ENCODE measurements around the gene HSPB2.
"Not testable (repeated sequence)": the region's sequence is repeated elsewhere in the genome, so short reads cannot be mapped to it uniquely, and the experiment has no call there.

Gene HSPB2

DNA sequence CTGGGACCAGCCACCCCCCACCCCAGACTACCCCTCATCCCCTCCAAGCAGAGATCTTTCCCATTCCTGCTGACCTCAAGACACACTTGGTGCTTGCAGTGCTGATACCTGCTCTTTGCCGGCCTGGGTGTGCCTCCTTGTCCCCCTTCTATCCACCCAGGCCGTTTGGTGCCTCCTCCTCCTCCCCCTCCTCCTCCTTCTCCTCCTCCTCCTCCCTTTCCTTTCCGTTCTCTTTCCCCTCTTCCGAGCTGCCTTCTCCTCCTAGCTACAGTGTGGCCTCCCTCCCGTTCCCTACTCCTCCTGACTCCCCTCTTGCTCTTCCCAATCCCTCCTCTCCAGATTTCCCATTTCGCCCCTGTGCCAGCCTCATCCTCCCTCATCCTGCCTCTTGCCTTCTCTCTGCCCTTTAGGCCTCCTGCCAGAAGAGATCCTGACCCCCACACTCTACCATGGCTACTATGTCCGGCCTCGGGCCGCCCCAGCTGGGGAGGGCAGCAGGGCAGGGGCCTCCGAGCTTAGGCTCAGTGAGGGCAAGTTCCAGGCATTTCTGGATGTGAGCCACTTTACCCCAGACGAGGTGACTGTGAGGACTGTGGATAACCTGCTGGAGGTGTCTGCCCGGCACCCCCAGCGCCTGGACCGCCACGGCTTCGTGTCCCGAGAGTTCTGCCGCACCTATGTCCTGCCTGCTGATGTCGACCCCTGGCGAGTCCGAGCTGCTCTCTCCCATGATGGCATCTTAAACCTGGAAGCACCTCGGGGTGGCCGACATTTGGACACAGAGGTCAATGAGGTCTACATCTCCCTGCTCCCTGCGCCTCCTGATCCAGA is 712 bp downstream of the HSPB2 start:
- DNase-seq (ENCODE audit: low read depth in 2 of 2, low spot score in 1 of 2): no peak

DNA sequence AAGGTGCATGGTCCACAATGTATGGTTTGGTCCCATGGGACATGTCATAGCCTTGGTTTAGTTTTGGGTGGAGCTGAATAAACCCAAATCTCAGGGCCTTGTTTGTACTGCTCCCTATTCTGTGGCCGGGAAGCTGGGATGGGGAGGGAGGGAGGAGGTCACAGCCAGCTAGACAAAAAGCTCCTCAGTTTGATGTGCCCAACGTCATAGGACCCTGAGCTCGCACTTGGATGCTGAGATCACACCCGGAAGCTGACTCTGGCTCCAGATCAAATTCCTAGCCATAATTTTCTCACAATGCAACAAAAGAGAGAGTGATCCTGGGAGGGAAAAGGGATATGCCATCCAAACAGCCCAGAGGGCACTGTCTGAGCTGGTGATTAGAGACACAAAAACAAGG is 1.5 kb downstream of the HSPB2 start:
- DNase-seq (ENCODE audit: low read depth in 2 of 2, low spot score in 1 of 2): no peak

DNA sequence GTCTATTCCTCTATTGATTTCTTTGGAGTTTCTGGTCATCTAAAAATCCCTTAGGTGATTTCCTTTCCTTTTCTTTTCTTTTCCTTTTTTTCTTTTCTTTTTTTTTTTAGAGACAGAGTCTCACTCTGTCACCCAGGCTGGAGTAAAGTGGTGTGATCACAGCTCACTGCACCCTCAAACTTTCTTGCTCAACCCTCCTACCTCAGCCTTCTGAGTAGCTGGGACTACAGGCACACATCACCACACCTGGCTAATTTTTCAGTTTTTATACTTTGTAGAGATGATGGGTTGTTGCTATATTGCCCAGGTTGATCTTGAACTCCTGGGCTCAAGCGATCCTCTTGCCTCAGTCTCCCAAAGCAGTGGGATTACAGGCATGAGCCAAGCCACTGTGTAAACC is 4.2 kb downstream of the HSPB2 start:
- DNase-seq (ENCODE audit: low read depth in 2 of 2, low spot score in 1 of 2): no peak

DNA sequence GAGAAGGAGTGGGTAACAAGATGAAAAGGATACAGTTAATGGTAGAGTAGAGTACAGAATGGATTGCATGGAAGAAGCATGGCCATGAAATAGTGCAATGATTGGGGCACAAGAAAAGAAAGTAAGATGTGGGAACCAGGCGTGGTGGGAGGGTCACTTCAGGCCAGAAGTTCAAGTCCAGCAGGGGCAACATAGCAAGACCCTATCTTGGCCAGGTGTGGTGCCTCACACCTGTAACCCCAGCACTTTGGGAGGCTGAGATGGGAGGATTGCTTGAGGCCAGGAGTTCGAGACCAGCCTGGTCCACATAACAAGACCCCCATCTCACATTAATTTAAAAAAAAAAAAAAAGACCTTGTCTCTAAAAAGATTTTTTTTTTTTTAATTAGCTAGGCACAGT is 4.8 kb downstream of the HSPB2 start:
- no peak for DNase-seq (ENCODE audit: low read depth in 2 of 2, low spot score in 1 of 2)

DNA sequence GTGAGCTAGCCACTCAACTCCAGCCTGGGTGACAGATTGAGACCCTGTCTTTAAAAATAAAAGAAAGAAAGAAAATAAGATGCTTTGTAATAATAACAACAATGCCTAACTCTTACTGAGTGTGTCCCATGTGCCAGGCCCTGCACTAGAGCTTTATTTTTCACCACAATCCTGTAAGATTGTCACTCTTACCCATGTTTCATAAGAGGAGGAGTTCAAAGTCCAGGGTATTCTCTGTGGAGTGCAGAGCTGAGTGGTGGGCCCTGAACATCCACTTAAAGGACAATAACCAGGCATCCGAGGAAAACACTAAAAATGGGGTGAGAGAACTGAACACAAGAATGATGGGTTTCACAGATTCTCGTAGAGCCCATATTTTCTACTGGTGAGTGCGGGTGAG is 5.3 kb downstream of the HSPB2 start:
- DNase-seq (ENCODE audit: low read depth in 2 of 2, low spot score in 1 of 2): no peak

DNA sequence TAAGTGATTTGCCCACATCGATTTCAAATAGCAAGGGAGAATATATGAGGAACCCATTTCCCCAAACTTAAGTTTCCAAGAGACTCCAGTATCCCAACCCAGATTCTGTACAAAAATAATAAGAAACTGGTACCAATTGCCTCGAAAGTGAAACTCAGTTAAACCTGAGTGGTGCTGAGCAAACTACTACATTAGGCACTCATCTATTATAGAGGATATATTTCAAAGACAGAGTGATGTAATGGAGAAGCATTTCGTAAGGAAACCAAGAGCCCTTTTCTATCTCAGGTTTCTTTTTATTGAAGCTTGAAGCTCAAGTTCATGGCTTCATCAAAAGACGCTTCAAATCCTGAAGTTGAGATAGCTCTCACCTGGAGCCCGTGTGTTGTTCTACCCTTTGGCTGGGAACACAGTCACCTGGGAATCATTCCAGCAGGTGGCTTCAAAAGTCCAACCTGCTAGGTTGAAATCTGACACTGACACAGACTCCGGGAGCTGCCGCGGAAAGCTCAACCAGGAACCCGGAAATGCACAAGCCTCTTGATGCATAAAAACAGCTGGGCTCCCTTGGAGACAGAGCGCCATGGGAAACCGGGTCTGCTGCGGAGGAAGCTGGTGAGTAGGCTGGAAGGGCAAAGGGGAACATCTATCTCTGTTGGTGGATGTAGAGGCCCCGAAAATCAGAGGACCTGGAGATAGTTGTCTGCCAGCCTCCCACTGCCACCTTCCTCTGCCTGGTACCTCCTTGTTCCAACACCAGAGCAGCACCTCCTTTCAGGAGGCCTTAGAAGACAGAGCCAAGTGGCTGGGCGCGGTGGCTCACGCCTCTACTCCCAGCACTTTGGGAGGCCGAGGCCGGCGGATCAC is 6.1 kb downstream of the HSPB2 start, which contains the start of gene C11orf52:
C11orf52 (plus strand) TSS at position 524 of the 867 bp plus-strand sequence; CDS start at position 584, 60 bp downstream.
- DNase-seq (ENCODE audit: low read depth in 2 of 2, low spot score in 1 of 2): no peak

DNA sequence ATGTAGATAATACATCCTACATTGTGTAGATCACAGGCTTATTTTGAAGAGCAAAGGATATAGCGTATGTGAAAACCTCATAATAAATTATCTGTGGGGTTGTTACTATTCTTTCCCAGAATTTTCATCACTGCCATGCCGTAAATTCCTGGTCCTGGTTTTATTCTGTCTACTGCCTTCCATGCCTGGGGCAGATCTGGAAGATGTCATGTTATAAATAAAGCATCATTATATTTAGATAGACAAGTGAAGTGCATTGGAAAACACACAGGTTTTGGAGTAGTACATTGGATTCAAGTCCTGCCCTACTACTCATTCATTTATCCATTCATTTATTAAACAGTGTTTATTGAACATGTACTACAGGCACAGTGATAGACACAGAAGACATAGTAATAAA is 8.4 kb downstream of the HSPB2 start:
- no peak for DNase-seq (ENCODE audit: low read depth in 2 of 2, low spot score in 1 of 2)

DNA sequence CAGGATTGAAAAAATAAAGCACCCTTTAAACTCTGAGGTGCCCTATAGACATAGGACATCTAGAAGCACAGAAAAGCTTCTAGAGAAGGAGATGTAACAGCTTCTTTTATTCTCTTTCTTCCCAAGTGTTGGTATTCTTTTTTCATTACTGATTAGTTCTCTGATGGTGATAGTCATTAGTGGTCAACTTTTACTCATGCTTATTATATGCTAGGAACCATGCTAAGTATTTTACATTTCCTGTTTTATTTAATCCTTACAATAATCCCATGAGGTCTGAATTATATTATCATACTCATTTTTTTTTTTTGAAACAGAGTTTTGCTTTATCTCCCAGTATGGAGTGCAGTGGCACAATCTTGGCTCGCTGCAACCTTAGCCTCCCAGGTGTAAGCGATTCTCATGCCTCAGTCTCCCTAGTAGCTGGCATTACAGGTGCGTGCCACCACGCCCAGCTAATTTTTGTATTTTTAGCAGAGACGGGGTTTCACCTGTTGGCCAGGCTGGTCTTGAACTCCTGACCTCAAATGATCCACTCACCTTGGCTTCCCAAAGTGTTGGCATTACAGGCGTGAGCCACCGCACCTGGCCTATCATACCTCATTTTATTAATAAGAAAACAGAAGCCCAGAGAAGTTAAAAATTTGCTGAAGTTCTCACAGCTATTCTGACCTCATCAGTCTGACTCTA is 9.2 kb downstream of the HSPB2 start:
- DNase-seq (ENCODE audit: low read depth in 2 of 2, low spot score in 1 of 2): no peak

DNA sequence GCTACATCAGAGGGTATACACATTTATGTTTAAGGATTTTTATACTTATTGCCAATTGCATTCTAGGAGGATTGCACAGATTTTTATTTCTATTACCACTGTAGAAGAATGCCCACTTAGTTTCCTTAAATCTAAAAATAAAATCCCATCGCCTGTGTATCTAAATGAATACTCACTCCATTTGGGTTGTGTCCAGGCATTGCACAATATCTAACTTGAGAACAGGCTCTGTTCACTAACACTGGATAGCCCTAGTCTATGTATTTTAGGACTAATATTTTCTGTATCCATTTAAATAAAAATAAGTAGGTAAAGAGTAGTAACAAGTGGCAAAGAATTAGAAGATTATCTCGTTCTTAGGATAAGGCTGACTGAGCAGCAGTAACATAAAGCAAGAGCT is 10.3 kb downstream of the HSPB2 start:
- no peak for DNase-seq (ENCODE audit: low read depth in 2 of 2, low spot score in 1 of 2)

DNA sequence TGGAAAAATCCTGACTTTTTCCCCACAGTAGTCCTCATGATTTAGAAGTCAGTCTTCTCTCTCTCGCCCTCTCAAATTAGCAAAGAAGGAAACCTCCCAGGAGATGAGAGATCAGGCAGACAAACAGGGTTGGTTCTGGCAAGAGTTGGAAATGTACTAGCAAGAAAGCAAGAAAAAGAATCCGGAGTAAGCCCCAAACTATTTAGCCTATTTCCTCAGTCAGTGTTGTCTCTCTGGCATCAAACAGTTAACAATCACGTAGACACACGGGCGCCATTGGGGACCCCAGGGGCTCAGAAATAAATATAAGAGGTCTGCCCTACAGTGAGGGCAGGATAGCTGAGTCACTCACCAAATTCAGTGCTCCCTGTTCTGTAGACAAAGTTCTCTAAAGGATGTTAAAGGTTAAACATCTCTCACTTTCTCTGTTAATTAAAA is 10.8 kb downstream of the HSPB2 start:
- DNase-seq (ENCODE audit: low read depth in 2 of 2, low spot score in 1 of 2): no peak

DNA sequence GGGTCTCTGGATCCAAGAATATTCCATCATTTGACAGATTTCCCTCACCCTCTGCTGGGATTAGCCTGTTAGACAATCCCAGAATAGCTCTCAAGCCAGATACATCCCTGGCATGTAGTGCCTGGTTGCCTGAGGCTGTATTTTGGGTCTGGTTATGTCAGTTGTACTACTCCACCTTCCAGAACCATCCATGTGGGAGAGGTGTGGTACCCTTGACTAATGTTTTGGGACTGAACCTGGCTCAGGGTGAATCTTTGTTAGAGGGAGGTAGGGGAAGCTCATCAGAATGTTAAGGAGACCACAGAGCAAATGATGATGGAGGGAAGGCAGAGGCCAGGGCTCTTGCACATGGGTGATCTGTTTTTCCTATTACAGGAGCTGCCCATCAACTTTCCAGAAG is 11.4 kb downstream of the HSPB2 start:
- no peak for DNase-seq (ENCODE audit: low read depth in 2 of 2, low spot score in 1 of 2)

DNA sequence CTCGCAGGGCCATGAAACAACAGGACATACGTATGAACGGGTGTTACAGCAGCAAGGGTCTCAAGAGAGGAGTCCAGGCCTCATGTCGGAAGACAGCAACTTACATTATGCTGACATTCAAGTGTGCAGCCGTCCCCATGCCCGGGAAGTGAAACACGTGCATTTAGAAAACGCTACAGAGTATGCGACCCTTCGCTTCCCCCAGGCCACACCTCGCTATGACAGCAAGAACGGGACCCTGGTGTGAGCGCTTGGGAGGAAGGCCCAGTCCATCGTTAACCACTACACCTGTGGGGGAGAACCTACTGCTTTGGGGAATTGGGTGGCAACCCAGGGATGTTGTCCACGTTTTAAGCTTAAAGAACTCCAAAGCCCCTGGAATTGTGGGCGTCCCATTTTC is 13.4 kb downstream of the HSPB2 start:
- DNase-seq (ENCODE audit: low read depth in 2 of 2, low spot score in 1 of 2): no peak

DNA sequence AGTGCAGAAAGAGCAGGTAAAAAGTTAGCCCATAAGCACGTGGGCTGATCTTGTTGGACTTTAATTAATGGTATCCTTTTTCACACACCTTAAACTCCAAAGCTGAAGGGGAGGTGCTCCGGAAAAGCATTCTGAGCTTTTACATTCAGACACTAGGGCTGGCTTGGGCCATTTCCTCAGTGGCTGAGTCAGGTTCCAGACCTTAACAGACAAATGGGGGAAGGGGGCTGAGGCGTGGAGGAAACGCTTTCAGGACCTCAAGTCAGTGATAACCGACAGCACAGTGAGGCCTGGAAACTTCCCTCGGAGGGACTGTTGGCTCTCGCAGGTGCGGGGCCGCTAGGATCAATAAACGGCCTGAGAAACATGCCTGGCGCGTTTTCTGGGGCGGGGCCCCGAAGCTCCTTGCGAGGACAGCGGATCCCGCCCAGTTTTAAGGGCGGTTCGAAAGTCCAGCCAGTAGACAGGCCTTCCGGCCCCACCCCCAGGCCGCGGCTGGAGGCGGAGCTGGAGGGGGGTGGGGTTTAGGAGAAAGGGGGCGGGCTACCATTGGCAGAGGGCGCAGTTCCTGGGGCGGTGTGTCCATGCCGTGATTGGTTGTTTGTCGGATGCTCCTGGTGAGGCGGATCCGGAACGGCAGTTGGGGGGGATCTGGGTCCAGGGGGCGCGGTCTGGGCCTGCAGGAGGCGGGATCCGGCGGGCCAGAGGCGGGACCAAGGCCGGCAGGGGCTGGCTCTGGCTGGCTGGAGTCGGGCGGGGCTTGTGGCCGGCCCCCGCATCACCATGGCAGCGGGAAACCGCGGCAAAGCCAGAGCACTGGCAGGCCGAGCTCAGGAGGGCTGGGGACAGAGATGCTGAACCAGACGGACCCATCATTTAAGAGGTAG is 14.2 kb downstream of the HSPB2 start:
- peak; percentile 84 to 88 for DNase-seq (ENCODE audit: low read depth in 2 of 2, low spot score in 1 of 2)

DNA sequence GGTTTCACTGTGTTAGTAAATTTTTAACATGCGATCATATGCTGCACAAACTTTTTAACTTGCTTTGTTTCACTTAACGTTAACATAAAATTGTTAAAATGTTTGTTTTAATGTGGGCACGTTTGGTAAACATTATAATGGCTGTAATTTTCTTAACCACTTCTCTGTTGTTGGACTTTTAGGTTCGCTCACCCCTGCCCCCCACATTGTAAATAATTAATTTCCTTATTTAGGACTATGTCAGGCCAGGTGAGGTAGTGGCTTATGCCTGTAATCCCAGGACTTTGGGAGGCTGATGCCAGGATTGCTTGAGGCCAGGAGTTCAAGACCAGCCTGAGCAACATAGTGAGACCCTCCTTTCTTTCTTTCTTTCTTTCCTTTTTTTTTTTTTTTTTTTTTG is 17.9 kb downstream of the HSPB2 start:
- no peak for DNase-seq (ENCODE audit: low read depth in 2 of 2, low spot score in 1 of 2)

DNA sequence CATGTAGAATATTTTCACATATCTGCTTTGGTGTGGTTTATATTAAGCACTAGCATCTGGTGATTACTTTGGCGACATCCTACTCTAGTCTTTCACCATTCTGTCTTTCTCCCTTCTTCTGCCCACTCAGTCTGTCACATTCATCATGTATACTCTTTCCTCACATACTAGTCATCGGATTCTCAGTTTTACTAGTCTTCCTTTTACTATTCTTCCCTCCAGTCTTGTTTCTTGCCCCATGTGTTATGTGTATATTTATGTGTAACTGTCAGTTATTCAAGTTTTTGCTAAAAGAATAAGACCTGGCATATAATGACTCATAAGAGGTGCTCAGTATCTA is 20.0 kb downstream of the HSPB2 start:
- DNase-seq (ENCODE audit: low read depth in 2 of 2, low spot score in 1 of 2): no peak

DNA sequence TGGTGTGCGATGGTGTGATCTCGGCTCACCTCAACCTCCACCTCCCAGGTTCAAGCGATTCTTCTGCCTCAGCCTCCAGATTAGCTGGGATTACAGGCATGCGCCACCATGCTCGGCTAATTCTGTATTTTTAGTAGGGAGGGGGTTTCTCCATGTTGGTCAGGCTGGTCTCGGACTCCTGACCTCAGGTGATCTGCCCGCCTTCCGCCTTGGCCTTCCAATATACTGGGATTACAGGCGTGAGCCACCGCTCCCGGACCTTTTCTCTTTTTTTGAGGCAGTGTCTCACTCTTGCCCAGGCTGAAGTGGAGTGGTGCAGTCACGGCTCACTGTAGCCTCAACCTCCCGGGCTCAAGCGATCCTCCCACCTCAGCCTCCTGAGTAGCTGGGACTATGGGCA is 20.6 kb downstream of the HSPB2 start:
- DNase-seq (ENCODE audit: low read depth in 2 of 2, low spot score in 1 of 2): not testable (repeated sequence)

DNA sequence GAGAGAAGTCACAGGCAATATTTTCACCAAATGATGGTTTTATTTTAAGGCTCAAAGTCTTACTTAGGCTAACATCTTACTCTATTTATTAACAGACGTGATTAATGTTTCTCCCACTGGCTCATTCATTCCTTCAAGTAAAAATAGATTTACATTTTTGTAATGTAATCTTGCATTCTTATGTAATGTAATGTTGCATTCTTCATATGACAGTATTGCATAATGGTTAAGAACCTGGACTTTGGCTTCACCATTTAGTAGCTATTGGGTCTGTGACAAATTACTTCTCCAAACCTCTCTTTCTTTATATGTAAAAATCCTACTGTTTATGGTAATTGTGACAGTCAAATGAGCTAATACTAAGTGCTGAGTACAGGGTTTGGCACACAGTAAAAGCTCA is 21.3 kb downstream of the HSPB2 start:
- no peak for DNase-seq (ENCODE audit: low read depth in 2 of 2, low spot score in 1 of 2)

DNA sequence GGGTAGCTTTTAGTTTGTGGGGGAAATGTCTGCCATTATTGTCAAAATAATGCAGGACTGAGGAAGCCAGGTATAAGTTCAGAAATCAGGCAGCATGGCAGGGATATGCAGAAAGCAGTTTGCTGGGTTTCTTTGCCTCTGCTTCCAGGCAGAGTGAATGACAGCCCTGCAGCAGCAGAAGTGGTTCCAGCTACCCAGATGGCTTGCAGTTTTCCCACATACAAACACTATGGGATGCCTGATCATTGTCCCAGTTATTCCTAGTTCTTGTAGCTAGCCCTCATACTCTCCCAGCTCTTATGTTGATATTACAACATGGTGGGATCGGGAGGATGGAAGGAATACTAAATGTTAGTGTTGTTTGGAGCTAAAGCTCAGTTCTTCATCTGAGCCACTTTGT is 21.8 kb downstream of the HSPB2 start:
- DNase-seq (ENCODE audit: low read depth in 2 of 2, low spot score in 1 of 2): no peak

DNA sequence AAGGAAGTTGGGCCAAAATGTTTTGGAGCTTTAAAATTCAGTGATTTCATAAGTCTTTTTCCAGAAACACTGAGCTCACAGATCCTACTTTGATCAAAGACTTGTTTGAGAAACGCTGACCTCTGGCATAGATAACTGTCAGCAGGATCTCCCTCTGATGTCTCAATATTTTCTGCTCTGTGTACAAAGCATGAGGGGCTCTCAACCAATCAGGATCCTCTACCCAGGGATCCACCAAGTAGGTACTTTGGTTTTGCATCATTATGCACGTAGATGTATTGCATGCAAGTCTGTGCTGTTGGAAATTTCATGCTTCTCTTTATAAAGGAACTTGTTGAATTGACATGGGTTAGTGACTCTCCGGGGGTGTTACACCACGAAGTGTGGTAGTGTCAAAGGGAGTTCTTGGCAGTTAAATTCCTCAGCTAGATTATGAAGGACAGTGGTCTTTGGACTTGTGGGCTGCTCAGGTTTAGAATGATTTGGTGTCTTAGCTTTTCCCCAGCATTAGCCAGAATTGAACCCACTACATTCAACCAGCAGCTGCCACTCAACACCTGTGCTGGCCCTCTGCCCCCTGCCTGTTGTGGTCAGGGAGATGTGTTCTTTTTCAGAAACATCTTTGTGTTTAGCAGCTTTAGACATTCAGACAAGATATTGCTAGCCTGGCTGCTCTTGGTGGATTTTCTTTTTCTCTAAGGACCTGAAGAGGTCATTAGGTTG is 22.9 kb downstream of the HSPB2 start:
- DNase-seq (ENCODE audit: low read depth in 2 of 2, low spot score in 1 of 2): no peak

DNA sequence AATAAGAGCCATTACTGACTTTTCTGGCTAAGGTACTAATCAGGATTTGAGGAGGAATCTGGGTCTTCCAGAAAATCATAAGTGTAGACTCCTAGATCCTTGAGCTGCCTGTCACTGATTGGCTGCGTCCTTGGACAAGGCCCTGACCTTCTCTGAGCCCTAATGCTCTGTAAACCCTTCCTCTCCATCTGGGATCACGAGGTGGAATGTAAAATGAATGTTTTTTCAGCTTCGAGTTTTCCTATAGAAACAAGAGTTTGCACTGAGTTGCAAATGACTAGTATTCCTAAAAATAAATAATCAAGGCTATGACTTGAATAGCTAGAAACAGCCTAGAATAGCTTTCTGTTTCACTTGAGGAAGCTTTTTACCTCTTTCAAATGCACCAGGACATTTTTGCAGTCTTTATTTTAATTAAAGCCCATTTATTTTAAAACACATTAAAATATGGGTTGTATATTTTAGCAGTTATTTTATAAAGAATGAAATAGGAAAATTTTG is 23.6 kb downstream of the HSPB2 start:
- DNase-seq (ENCODE audit: low read depth in 2 of 2, low spot score in 1 of 2): no peak

Data from stimulated activated CD8-positive, alpha-beta memory T cell treated with anti-CD3 and anti-CD28 coated beads, Interleukin-4, amount 100 ng/mL, for 4 hours (primary cell).